HEK293T (cell line): ENCODE data around the gene HSBP1L1.

Source experiments
- BHLHE40 ChIP-seq: fragments of 450-650 bp; IDR thresholded peaks from 2 replicates; pipeline ENCODE4 v1.6.1; 2016; ENCODE audit warnings: mild to moderate bottlenecking, moderate library complexity, borderline replicate concordance
- CTBP1 ChIP-seq: fragments of 450-650 bp; IDR thresholded peaks from 2 replicates; pipeline ENCODE4 v1.6.1; 2016; ENCODE audit warnings: borderline replicate concordance
- FOXA1 ChIP-seq: fragments of 450-650 bp; IDR thresholded peaks from 2 replicates; pipeline ENCODE4 v1.6.1; 2016; ENCODE audit warnings: mild to moderate bottlenecking
- FOXK2 ChIP-seq: fragments of 450-650 bp; IDR thresholded peaks from 2 replicates; pipeline ENCODE4 v1.6.1; 2016; ENCODE audit warnings: mild to moderate bottlenecking
- FOXM1 ChIP-seq: fragments of 450-650 bp; IDR thresholded peaks from 2 replicates; pipeline ENCODE4 v1.6.1; 2017; ENCODE audit warnings: mild to moderate bottlenecking, borderline replicate concordance
- L3MBTL2 ChIP-seq: fragments of 450-650 bp; conservative IDR thresholded peaks from 2 replicates; pipeline ENCODE4 v1.6.1; 2016; ENCODE audit warnings: mild to moderate bottlenecking
- NFRKB ChIP-seq: fragments of 450-650 bp; IDR thresholded peaks from 2 replicates; pipeline ENCODE4 v1.6.1; 2016; ENCODE audit warnings: mild to moderate bottlenecking, moderate library complexity
- SUZ12 ChIP-seq: fragments of 450-650 bp; IDR thresholded peaks from 2 replicates; pipeline ENCODE4 v1.6.1; 2016; ENCODE audit warnings: mild to moderate bottlenecking
- TARDBP ChIP-seq: fragments of 450-650 bp; IDR thresholded peaks from 2 replicates; pipeline ENCODE4 v1.6.1; 2016

GRCh38 chr18:79939096-79939495, 25.3 kb upstream of the HSBP1L1 start:
- TF ChIP-seq BHLHE40 (no peak), SUZ12 (no peak), TARDBP (no peak), FOXM1 (no peak), FOXA1 (no peak), CTBP1 (no peak), L3MBTL2 (no peak), FOXK2 (no peak), NFRKB (no peak)
